Stimulated activated CD4-positive, alpha-beta T cell treated with anti-CD3 and anti-CD28 coated beads, Interleukin-4, amount 100 ng/mL, for 1 hour (primary cell): ENCODE results near the gene CAPZB.
A peak's percentile ranks its signal among the peaks of the same experiment; 100 is the strongest.

Experiments used
- DNase-seq: peaks from one replicate; pipeline ENCODE4 v3.0.0-alpha.2; 2020

CAPZB gene

DNA sequence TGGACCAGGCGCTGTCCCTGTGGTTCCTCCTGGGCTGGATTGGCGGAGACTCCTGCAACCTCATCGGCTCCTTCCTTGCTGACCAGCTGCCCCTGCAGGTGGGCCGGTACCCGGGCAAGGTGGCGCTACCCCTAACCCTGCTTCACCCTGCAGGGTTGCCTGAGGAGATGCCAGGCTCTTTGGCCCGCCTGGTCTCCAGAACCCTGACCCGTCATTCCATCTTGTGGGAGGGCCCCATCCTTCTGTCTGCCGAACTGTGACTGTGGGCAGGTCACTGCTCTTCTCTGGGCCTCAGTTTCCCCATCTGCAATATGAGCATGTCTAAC, 160.7 kb downstream of the CAPZB start:
- no peak for DNase-seq

DNA sequence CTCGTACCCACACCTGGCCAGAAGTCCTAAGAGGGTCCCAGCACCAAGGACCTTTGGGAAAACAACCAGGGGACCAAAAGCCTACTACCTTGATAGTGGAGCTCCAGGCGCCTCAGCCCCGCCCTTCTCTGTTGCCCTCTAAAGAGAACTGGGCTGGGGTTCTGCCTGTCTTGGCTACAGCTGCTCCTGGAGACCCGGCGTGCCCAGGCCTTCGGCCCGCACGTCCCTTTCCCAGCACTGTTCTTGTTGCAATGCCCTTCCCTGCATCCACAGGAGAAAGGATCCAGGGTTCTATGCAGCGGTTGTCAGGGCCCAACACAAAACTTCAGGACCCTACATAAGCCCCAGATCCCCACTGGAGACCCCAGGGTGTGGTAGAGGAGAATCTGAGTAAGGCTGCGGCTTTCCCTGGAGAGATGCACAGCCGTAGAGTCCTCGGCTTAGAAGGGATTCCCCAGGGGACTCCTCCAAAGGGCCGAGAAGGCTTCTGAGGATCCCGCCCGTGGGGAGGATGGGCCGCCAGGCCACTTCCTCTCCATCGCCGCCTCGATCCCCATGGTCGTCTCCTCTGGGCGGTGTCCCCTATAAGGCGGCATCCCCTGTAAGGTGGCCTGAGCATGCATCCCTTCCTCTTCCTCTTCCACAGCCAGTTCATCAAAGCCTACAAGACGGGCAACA, 161.2 kb downstream of the CAPZB start:
- no peak for DNase-seq

DNA sequence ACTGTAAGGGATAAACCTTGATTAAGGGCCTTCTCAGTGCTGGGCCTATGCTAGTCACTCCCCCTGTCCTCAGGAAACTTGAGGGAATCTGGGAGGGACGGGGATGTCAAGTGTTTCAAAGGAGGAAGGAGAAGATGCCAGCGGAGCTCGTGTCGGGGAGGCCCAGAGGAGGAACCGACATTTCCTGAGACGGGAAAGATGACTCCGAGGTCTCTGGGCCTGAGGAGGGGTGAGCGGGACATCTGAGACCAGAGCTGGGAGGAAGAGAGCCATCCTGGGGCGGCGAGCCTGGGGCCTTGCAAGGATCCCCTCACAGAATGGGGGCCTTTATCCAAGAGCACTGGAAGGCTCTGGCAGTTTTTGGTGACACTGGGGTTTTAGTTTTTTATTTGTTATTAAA, 162.9 kb downstream of the CAPZB start:
- DNase-seq = no peak

DNA sequence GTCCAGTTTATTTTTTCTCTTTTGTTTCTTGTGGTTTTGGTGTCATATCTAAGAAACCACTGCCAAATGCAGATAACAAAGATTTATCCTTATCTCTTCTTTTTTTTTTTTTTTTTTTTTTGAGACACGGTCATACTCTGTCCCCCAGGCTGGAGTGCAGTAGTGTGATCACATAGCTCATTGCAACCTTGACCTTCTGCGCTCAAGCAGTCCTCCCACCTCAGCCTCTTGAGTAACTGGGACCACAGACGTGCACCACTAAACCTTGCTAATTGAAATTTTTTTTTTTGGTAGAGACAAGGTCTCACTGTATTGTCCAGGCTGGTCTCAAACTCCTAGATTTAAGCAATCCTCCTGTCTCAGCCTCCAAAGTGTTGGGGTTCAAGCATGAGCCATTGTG, 164.3 kb downstream of the CAPZB start:
- DNase-seq = no peak

DNA sequence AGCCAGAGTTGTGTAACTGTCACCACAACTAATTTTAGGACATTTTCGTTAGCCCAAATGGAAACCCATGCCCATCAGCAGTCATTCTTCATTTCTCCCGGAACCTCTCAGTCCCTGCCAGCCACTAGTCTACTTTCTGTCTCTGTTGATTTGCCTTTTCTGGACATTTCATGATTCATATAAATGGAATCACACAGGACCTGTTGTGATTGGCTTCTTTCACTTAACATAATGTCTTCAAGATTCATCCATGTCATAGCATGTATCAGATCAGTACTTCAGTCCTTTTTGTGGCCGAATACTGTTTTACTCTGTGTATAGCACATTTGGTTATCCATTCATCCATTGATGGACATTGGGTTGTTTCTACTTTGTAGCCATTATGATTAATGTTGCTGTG, 166.1 kb downstream of the CAPZB start:
- DNase-seq = no peak

DNA sequence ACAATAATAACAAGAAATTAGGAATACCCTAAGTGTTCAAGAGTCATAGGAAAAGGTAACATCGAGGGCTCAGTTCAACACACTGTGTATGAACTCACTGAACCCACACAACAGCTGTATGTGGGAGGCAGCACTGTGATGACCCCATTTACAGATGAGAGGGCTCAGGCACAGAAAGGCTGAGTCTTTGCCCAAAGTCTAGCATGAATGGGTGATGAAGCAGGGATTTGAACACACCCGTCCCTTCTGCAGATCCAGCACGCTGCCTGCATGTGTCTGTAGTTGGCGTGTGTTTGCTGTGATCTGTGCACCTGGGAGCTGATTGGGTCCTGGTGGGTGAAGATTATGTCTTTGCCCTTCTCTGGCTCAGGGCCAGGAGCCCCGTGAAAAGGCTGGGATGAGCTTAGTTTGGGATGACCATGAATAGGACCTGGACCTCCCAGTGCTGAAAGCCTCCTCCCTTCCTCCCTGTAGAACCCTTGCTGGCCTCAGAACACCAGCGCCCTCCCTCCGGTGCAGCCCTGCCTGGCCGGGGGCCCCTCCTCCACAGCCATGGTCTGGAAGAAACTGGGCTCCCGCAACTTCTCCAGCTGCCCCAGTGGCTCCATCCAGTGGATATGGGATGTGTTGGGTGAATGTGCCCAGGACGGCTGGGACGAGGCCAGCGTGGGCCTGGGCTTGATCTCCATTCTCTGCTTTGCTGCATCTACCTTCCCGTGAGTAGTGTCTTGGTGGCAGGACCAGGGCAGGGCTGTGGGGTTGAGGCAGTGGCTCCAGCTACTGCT, 168.0 kb downstream of the CAPZB start:
- DNase-seq = no peak

DNA sequence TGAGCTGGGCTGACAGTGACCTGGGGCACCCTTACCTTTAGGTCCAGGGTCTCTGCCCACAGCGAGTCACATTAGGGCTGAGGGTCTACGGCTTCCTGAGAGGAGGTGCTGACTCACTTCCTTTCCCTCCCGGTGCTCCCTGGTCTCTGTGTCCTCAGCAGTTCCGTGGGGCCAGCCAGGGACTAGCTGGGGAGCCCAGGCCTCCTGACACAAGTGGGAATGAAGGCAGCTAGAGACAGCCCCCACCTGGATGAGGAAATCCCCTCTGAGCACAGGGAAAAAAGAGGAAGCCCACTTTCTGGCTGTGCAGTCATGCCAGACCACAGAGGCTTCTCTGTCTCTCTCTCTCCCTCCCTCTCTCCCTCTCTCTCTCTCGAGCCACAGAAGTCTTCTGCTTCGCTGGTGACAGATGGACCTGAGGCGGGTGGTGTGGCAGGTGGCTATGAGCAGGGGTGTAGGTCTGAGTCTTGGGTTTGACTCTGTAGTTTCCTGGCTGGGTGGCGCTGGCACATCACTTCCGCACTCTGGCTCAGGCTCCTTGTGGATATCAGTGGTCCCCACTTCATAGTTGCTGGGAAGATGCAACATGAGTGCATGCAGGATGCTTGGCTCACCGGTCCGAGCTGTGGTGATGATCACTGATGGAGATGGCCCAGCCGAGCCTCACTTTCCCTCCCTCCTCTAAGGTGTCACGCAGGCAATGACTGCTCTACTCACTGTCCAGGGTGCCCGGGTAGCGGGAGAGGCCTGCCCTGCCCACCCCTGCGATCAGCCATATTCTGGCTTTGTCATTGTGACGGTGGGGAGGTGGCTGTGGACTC, 169.8 kb downstream of the CAPZB start:
- no peak for DNase-seq

DNA sequence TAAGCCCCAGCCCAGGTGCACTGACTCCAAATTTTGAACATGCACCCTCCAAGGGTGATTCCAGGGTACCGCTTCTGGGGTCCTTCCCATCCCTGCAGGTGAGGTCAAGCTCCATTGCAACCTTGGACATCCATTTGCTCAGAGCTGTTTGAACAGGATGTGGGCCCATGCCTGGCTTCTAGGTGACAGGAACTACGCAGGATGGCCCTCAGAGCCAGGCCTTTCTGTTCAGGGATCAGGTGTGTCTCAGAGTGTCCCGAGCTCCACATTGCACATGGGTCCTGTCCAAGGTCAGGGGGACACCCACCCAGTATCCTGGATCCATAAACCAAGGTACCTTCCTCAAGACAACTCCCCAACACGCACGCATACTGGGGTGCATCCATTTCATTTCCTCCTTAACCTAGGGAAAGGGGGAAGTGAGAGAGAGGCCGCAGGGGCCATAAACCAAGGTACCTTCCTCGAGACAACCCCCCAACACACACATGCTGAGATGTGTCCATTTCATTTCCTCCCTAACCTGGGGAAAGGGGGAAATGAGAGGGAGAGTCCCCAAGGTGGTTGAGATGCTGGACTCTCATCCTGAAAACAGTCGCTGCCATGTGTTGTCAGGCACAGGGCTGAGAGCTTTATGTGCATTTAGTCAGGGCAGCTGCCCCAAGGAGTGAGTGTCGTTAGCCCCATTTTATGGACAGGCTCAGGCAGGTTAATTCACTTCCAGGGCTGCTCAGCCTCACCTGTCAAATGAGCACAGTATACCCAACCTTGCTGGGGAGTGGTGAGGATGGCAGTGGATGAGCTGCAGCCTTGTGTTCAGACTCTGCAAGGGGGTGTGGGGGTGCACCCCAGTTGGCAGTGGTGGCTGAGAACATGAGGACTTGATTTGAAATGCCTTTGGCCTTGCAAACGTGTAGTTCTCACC, 171.1 kb downstream of the CAPZB start:
- DNase-seq = no peak

DNA sequence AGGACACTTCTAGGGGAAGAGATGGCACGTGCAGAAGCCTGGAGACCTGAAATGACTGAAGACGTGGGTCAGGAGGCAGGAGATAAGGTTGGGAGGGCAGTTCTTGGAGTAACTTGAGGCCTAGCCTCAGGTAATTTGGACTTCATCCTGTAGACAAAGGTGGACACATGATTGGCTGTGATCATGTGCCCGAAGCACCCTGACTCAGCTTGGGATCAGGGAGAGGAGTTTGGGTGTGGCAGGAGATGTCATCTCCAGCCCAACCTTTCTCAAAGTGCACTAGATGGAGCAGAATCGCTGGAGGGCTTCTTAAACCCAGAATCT, 171.7 kb downstream of the CAPZB start:
- no peak for DNase-seq

DNA sequence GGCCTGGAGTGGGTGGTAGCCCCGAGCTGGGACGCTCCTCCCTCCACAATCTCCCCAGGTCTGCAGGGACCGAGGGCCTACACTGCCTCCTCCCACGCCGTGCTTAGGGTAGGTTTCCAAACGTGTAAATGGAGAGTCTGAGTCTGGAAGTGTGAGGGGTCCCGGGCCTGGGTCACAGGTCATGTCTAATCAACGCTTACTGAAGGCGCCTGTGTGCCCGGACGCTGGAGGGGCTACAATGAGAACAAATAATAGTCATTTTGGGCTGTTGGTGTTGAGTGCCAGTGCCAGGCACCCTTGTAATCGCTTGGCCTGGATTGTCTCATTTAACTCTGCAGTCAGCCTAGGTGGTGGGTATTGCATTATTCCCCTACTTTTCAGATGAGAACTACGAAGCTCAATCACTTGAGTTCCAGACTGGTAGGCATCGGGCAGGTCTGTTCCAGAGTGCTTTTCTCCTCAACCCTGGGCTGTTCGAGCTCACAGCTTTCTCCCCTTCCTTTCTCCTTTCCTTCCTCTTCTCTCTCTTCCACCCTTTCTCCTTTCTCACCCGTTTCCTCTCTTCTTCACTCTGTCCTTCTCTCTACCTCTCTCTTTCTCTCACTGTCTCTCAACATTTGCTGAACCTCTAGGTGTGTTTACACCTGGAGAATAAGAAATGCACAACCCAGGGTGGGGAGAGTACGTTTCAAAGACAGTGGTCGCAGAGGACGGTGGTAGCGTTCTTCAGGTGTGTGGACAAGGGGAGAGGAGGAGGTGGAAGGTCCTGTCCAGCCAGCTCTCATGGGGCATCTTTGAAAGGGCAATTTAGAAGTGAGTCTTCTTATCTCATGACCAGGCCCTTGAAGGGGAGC, 172.3 kb downstream of the CAPZB start:
- no peak for DNase-seq

DNA sequence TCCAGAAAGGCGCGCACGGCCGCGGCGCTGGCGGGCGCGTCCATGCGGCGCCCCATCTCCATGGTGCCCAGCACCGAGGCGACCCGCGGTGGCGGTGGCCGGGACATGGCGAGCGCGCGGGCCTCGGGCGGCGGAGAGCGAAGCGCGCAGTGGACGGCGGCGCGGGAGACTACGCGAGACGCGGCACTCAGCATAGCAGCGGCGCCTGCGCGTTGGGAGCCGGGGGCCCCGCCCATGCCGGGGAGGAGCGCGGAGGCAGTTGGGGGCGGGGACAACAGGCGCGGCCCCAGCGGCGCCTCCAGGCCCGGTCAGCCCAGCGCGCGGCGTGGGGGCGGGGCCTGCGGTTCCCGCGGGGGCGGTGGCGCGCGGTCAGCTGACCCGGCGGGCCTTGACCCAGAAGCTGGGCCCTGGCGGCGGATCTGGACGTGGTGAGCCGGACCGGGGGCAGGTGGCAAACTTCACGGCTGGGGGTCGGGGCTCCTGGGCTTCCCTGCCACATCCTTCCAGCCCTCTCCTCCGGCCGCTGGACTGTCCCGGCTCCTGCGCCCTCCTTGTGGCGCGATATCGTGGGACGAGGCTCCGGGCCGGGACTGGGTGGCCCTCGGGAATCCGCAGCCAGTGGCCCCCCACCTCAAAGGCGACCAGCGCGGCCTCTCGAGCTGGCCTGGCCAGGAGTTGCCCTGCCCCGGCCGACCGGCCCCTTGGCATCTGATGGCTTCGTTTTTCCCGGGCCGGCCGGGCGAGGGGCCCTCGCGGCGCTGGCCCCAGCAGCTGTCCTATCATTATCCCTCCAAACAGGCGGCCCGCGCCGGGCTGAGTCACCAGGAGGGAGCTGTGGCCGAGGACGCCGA, 173.2 kb downstream of the CAPZB start, which contains the start of the genes AKR7A2 and SLC66A1:
Gene AKR7A2 (minus strand): TSS at position 214 of the 851 bp plus-strand sequence. CDS start 20 bp downstream, at position 194.
Gene SLC66A1 (plus strand): TSS at position 396 of the 851 bp plus-strand sequence. CDS start 5,352 bp downstream, outside the sequence.
- peak; percentile 88 for DNase-seq

DNA sequence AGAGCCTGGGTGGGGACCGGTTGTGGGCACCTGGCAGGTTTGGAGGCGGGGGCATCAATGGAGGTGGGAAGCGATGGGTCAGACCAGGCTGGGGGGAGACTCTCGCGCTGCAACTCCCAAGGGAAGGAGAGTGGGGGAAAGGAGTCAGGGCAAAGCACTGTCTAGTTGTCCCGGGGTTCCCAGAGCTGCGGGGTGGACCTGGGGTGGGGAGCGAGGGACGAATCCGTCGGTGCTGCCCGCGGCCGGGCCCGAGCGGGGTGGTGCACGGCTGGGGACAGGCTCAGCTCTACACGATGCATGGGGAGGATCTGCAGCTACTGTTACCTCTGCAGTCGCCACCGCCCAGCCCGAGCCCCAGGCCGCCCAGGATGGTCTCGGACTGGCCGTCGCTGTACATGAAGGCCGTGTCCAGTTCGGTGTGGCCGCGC, 173.8 kb downstream of the CAPZB start:
- DNase-seq = peak; percentile 15

DNA sequence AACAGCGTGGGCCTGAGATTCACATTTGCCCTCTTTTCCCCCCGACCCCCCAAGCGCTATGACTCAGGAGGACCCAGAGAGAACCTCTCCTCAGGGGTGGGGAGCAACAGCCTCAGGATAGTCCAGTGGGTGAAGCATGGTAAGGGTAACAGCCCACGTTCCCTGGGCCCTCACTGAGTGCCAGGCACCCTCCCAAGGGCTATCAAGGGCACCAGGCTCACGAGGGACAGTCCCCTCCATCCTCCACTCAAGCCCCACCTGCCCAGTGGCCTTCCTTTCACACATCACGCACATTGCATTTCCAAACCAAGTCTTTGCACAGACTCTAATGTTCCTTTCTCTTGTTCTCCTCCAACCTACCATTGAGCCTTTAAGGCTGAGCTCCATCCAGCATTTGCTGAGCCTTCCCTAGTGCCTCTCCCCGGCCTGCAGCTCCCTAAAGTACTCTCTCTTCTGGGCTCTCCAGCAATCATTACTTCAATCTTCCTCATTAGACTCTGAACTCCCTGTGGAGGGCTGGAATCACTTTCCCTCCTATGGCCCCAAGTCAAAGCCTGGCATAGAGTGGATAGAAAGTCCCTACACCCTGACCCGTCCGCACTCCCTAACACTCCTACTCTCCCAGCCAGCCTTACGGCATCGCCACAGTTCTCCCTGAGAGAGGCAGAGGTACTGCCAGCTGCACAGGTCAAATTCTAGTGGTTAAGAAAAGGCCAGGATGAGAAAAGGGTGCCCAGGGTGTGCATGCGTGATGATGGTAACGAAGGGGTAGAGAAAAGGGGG, 174.4 kb downstream of the CAPZB start:
- DNase-seq = no peak

DNA sequence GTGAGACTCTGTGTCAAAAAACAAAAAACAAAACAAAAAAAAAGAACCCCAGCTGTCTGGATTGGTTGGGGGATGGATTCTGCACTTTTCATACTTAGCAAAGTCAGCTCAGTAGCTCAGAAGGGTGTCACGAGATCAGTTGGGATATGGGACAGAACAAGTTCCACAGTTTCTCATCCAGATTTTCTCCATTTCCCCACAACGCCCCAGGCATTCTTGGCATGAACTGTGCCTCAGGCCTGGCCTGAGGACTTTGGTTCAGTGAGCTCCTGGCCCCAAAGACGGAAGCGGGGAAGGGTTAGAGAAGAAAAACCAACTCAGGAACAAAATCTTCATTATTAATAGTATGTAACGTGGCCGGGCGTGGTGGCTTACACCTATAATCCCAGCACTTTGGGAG, 175.3 kb downstream of the CAPZB start:
- no peak for DNase-seq

DNA sequence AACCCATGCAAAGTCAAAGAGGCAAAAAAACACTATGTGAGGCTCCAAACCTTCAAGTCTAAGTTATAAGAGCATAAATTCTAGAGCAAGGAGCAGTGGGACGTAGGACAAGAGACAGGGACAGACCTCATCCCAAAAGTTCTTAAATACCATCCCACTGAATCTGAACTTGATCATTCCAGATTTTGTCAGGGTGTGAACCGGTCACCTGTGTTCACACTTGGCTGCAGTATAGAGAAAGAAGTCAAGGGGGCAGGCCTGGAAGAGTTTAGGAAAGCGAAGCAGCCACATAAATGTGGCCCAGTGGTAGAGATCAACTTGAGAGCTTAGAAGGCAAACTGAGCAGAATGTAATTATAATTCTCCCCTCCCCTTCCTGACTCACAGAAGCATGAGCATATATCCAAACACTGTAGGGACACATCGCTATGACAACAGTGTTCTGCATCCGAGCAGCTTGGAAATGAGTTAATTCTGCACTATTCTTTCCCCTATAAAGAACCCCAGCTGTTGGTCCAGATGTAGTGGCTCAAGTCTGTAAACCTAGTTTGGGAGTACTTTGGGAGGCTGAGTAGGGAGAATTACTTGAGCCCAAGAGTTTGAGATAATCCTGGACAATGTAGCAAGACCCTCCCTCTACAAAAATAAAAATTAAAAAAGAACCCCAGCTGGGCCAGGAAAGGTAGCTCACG, 176.1 kb downstream of the CAPZB start:
- DNase-seq = no peak

DNA sequence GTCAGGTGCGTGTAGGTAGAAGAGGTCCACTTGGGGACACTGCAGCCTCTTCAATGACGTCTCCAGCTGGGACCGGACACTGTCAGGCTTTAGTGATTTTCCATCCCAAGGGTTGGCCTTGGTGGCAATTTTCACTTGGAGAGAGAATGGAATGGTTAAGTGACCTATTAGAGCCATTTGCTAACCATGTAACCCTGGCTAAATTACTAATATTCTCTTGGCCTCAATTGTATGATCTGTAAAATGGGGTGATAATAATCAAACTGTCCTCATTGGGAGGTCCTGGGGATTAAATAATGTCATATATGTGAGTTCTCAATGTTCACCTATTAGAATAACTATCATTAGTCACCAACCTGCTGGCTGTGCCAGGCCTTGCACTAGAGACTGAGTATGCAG, 176.8 kb downstream of the CAPZB start:
- no peak for DNase-seq

DNA sequence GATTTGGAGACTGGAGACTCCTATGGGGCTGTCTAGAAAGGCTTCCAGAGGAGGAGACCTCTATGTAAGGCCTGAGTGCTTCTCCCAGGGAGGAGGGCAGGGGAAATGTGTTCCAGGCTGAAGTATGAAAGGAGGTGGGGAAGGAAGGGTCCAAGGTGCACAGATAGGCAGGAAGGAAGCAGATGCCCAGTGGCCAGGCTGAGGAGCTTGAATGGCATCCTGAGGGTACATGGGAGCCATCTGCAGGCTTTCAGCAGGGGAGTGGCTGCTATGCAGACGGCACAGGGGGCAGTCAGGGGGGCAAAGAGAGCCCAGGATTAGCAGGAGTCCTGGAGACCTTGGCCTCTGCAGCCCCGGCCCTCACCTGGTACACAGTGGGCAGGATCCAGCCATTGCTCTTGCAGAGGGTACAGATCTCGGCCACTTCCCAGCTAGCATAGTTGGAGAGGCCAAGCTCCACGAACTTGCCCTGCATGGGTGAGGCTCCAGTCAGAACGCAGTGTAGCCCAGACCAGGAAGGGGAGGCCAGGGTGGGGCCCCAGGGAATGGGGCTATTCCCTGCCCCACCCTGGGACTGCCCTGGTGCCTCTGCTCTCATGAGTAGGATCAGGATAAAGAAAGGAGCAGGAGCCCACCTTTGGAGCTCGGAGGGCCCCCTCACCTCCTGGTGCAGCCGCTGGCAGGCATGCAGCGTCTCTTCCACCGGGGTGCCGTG, 177.4 kb downstream of the CAPZB start:
- DNase-seq = no peak

DNA sequence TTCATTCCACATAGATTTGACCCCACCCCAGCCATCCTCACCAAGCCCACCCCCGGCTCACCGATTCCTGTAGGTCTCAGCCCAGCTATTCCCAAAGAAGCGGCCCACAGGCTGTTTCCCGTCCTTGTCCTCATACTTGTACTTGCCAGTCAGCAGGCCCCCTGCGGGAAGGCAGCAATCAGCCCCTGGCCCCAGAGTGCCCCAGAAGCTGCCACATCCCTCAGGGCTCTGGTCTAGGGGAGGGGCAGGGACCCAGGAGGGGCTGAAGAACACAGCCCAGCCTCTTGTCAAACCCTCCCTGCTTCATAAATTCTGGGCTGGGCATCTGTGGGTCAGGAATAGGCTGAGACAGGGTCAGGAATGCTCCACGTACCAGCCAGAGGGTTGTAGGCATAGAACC, 178.4 kb downstream of the CAPZB start:
- no peak for DNase-seq

DNA sequence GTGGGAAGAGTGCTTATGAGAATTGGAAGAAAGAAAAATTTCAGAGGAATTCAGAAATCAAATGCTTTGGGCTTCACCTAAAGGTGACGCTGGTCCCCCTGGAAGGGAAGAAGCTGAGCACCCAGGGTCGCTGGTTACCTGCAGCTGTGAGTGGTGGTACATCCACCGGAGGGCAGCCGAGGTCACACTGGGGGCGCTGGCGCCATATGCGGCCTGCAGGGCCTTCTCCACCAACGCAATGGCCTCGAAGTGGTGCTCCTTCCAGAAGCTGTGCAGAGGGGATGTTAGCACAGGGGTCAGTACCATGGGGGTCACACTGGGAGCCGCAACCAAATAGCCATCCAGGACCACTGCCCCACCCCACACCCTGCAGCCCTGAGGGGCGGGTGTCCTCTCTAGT, 179.5 kb downstream of the CAPZB start:
- DNase-seq = no peak
